GM18873 (cell line): ENCODE measurements around the gene ZBTB43.
"Not testable (repeated sequence)": the region's sequence is repeated elsewhere in the genome, so short reads cannot be mapped to it uniquely, and the experiment has no call there.

ENCODE experiments used
- ATAC-seq: cut with Tn5 transposase; IDR thresholded peaks from one replicate; pipeline ENCODE4 v1.9.1; 2021; ENCODE audit warnings: mild to moderate bottlenecking, moderate library complexity, moderate number of reproducible peaks; ENCODE audit not compliant: unreplicated experiment, low FRiP score

The ZBTB43 gene

DNA sequence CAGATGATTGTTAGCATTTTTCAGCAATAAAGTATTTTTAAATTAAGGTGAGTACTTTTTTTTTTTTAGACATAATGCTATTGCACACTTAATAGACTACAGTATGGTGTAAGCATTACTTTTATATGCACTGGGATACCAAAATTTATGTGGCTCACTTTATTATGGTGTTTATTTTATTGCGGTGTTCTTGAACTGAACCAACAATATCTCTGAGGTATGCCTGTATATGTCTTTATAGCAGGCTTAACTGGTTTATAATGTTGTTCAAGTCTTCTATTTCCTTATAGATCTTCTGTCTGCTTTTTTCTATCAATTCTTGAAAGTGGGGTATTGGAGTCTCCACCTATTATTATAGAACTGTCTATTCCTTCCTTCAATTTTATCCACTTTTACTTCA, 18.0 kb downstream of the ZBTB43 start:
- ATAC-seq = no peak

GRCh38 chr9:126824052-126824451, 19.2 kb downstream of the ZBTB43 start:
- not testable (repeated sequence) for ATAC-seq

DNA sequence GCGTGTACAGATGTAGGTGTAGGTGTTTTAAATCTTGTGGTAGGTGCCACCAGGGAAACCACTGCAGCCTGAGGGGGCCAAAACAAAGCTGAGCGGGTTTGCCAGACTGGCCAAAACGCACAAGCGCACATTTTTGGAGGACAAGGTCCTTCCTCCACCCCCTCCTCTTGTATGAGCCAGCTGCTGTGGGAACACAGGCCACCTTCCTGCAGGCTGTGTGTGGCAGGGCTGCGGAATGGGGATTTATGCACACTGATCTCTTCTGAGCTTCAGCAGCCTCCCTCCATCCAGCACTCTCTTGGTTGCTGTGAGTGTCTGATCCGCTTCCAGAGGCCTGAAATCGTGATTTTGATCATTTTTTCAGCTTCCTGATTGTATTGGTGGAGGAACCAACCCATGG, 22.4 kb downstream of the ZBTB43 start:
- ATAC-seq = no peak

GRCh38 chr9:126829035-126829434, 24.2 kb downstream of the ZBTB43 start:
- ATAC-seq = no peak

- no peak for ATAC-seq
These were observed 26.0 kb downstream of the ZBTB43 start for GRCh38 chr9:126830827-126831226.

- no peak for ATAC-seq
These were observed 27.6 kb downstream of the ZBTB43 start for GRCh38 chr9:126832440-126832839.

DNA sequence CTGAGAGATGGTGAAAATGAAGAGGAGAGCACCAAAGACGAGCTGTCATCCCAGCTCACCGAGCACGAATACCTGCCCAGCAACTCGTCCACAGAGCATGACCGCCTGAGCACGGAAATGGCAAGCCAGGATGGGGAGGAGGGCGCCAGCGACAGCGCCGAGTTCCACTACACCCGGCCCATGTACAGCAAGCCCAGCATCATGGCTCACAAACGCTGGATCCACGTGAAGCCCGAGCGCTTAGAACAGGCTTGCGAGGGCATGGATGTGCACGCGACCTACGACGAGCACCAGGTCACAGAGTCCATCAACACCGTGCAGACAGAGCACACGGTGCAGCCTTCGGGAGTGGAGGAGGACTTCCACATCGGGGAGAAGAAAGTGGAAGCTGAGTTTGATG, 28.2 kb downstream of the ZBTB43 start:
- ATAC-seq = no peak

GRCh38 chr9:126833710-126834345, 29.0 kb downstream of the ZBTB43 start:
- no peak for ATAC-seq

GRCh38 chr9:126834672-126835071, 29.8 kb downstream of the ZBTB43 start:
- no peak for ATAC-seq

- ATAC-seq = no peak
These were observed 31.4 kb downstream of the ZBTB43 start for GRCh38 chr9:126836216-126836615.

GRCh38 chr9:126838055-126838811, 33.4 kb downstream of the ZBTB43 start:
- ATAC-seq = peak; percentile 2

DNA sequence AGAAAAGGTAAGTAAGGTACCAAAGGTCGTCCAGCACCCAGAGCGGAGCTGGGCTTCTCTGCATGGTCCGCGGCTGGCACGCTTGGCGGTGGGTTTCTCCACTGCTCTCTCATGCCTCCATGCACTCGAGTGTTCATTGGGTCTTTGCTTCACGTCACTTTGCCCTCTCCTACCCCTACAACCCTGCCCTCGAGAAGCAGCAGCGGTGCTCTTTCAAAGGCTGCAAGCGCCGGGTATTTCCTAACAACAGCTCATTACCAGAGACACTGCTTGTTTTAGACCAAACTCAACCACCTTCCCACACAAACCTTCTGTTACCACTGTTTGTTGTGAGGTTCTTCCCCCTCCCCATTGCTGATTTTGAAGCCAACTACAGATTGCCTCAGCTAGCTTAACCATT, 34.1 kb downstream of the ZBTB43 start:
- peak; percentile 45 for ATAC-seq

DNA sequence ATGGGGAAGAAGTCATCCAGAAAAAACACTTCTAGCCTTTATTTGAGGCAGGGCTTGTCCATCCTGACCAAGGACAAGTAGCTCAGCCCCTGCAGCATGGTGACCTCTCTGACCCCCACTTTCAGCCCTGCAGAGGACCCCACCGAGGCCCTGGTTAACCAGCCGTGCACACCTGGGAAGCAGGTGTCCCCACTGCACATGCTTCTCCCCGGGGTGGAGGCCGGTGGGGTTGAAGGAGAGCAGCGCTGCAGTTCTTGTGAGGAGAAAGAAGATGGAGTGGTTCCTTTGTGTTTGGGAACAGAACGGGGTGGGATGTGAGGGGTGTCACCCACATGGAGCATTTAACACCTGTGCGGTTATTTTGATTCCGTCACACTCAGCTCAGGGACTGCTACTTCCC, 34.5 kb downstream of the ZBTB43 start:
- ATAC-seq = no peak

DNA sequence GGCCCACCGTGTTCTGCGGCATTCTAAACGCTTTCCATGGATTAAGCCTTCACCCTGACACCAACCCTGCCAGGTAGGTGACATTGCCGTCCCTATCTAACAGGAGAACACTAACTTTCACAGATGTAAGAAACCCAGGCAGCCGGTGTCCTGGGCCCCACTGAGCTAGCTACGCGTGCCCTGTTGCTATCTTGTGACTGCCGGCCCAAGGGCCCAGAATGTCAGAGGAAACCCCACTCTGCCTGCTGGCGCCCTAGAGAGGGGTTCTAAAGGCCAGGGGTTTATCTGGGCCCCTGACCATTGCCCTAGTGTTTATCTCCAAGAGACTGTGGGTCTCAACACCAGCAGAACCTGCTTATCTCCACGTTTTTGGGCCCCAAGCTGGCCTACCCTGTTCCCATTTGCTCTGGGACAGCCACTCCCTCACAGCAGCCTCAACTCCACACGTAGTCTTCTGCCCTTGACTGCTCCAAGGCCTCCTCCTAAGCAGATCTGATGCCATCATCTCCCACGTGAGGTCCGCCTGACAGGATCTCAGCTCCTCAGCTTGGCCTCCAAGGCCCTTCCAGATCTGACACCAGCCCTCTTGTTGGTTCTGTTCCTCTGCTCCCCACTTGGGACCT, 37.5 kb downstream of the ZBTB43 start:
- ATAC-seq = no peak

GRCh38 chr9:126842977-126843799, 38.3 kb downstream of the ZBTB43 start:
- ATAC-seq = no peak

DNA sequence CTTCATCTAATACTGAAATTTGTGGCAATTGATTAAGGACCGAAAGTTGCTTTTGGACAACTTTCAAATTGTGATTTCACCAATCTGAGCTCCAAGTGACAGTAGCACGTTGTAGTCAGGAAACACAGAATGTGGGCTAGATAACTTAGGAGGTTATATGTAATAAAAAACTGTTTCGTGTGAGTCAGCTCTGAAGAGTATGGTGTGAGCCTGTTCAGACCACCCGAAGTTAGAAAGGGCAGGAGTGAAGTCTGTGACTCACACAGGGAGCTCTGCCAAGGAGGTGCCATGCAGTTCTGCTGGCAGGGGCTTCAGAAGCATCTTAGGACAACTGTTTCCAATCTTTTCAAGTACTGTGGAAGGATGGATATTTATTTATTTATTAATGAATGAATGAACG, 39.2 kb downstream of the ZBTB43 start:
- no peak for ATAC-seq

DNA sequence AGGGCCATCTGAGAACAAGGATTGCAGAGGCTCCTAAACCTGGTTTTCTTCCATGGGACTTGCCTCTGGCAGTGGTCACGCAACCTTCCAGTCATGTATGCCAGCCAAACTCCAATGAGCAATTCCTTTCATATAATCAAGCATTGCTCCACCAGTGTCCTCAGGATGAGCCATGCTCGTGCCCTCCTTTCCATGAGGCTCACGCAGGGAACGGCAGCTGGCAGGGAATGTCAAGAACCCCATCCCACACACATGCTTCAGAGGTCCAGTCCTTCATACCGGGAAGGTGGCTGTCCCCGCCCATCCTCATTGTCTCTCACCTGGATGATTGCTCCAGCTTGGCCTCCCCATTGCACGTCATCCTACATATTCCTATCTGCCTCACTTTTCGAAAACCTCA, 42.2 kb downstream of the ZBTB43 start:
- ATAC-seq = no peak

DNA sequence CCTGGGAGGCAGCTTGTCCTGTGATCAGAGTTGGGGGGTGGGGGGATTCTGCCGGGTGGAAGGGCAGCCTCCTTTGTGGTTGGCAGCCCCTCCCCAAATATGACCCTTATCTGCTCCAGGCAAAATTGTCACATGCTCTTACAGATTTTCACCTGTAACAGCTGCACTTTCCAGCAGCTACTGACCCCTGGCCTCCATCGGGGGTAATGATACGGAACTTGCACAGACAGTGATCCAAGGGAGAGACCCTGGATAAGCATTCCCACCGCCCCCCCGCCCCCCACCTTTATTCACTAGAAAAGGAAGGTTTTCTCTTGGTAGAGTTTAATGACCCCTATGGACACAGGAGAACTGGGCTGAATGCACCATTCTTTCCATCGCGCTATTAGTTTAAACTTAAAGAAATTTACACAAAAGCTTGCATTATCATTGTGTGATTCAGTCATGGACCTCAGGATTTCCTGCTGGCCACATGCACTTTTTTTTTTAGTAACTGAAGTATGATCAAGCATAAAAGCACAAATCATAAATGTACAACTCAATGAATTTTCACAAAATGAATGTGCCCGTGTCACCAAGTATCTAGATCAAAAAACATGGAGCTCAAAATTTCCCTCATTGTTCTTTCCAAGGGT, 44.9 kb downstream of the ZBTB43 start:
- no peak for ATAC-seq

GRCh38 chr9:126851286-126851880, 46.5 kb downstream of the ZBTB43 start:
- no peak for ATAC-seq

DNA sequence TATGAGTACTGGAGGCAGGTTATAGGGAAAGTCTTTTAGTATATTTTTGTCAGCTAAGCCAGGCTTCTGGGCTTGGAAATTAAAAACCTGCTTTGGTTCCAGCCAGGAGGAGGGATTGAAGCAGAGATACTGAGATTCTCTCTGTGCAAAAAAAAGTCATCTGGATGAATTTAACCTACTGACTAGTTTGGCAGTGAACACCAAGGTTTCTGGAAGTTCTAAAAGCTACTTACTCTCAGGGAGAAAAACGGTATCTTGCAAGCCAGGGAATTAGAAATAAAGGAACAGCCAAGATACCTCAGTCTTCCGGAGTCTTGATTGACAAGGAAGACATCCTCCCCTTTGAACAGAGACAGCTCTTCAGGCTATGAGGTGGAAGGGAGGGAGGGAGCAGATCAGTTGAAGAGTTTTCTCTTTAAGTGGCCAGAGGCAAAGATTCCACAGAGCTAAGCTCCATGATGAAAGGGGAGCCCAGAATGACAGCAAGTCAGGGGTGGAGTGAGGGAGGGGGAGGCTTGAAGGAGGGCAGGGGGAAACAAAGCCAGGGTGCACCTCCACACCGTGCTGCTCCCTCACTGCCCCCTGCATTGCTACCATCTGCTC, 47.3 kb downstream of the ZBTB43 start:
- ATAC-seq = no peak
